ENCODE data around the gene FAU.

Gene FAU

GRCh38 chr11:65103476-65103875, 18.5 kb downstream of the FAU start:
- Histone ChIP-seq H2AFZ (ENCODE audit: low read depth, low read length) (no peak overlapping the region), H3K4me1 (ENCODE audit: control insufficient read depth, insufficient read depth, low read depth, low read length) (peaks cover 7% of the 10 kb centered on the region), H2BK120ac (ENCODE audit: low read depth, low read length) (no peak overlapping the region), H3K23ac (ENCODE audit: low read length in 2 of 2) (no peak overlapping the region), H2BK15ac (ENCODE audit: low read depth, poor library complexity, severe bottlenecking) (no peak overlapping the region), H2AK5ac (ENCODE audit: low read length, severe bottlenecking) (no peak overlapping the region), H3K9me3 (ENCODE audit: control insufficient read depth, low read length) (no peaks in the 10 kb centered on the region), H3K79me1 (replicated peaks; ENCODE audit: low read length, poor library complexity, severe bottlenecking) (peaks cover 38% of the 10 kb centered on the region), H2BK5ac (ENCODE audit: low read depth, low read length, poor library complexity, severe bottlenecking) (no peak overlapping the region), H4K91ac (ENCODE audit: low read length) (no peak overlapping the region), H3K14ac (ENCODE audit: low read length in 2 of 2) (no peak overlapping the region), H3K4me2 (ENCODE audit: low read length, poor library complexity, severe bottlenecking) (no peak overlapping the region), H3K36me3 (ENCODE audit: control insufficient read depth in 1 of 2, insufficient read depth in 2 of 2, low read depth in 1 of 2, low read length in 2 of 2) (peaks cover 12 to 24% of the 10 kb centered on the region in 2 experiments), H3K27ac (ENCODE audit: low read length, poor library complexity, severe bottlenecking) (no peak overlapping the region), H3K4ac (ENCODE audit: low read depth in 1 of 2, low read length in 2 of 2) (no peak overlapping the region), H3K18ac (ENCODE audit: low read depth in 1 of 2, low read length in 2 of 2) (no peak overlapping the region), H3K9ac (ENCODE audit: low read length) (no peak overlapping the region), H3K27me3 (ENCODE audit: control insufficient read depth in 1 of 2, insufficient read depth in 1 of 2, low read length in 2 of 2) (no peaks in the 10 kb centered on the region), H3K4me3 (ENCODE audit: insufficient read depth in 1 of 2, low read depth in 1 of 2, low read length in 2 of 2) (no peak overlapping the region), H2BK12ac (ENCODE audit: low read length in 2 of 2) (no peak overlapping the region), H4K8ac (ENCODE audit: low read length) (no peak overlapping the region)
- DNase-seq = no peak

GRCh38 chr11:65102142-65103095, 19.5 kb downstream of the FAU start:
- Histone ChIP-seq H3K4me1 (ENCODE audit: control insufficient read depth, insufficient read depth, low read depth, low read length) (peaks cover 7% of the 10 kb centered on the region), H2AK5ac (ENCODE audit: low read length, severe bottlenecking) (no peak overlapping the region), H3K4ac (ENCODE audit: low read depth in 1 of 2, low read length in 2 of 2) (no peak overlapping the region), H3K18ac (ENCODE audit: low read depth in 1 of 2, low read length in 2 of 2) (no peak overlapping the region), H3K9ac (ENCODE audit: low read length) (no peak overlapping the region), H2BK120ac (ENCODE audit: low read depth, low read length) (no peak overlapping the region), H3K27me3 (ENCODE audit: control insufficient read depth in 1 of 2, insufficient read depth in 1 of 2, low read length in 2 of 2) (no peaks in the 10 kb centered on the region), H3K4me2 (ENCODE audit: low read length, poor library complexity, severe bottlenecking) (no peak overlapping the region), H2BK15ac (ENCODE audit: low read depth, poor library complexity, severe bottlenecking) (no peak overlapping the region), H3K79me1 (replicated peaks; ENCODE audit: low read length, poor library complexity, severe bottlenecking) (peaks cover 35% of the 10 kb centered on the region), H3K4me3 (ENCODE audit: insufficient read depth in 1 of 2, low read depth in 1 of 2, low read length in 2 of 2) (no peak overlapping the region), H2BK5ac (ENCODE audit: low read depth, low read length, poor library complexity, severe bottlenecking) (no peak overlapping the region), H3K36me3 (ENCODE audit: control insufficient read depth in 1 of 2, insufficient read depth in 2 of 2, low read depth in 1 of 2, low read length in 2 of 2) (peaks cover 14 to 17% of the 10 kb centered on the region in 2 experiments), H3K9me3 (ENCODE audit: control insufficient read depth, low read length) (no peaks in the 10 kb centered on the region), H2AFZ (ENCODE audit: low read depth, low read length) (no peak overlapping the region), H3K27ac (ENCODE audit: low read length, poor library complexity, severe bottlenecking) (no peak overlapping the region), H3K14ac (ENCODE audit: low read length in 2 of 2) (no peak overlapping the region), H3K23ac (ENCODE audit: low read length in 2 of 2) (no peak overlapping the region), H4K91ac (ENCODE audit: low read length) (no peak overlapping the region), H2BK12ac (ENCODE audit: low read length in 2 of 2) (no peak overlapping the region), H4K8ac (ENCODE audit: low read length) (no peak overlapping the region)
- DNase-seq = no peak
- 96% methylated on average over 8 of the region's 8 CpGs for WGBS

GRCh38 chr11:65100674-65101350, 21.1 kb downstream of the FAU start:
- Histone ChIP-seq H2BK5ac (ENCODE audit: low read depth, low read length, poor library complexity, severe bottlenecking) (no peak overlapping the region), H3K36me3 (ENCODE audit: control insufficient read depth in 1 of 2, insufficient read depth in 2 of 2, low read depth in 1 of 2, low read length in 2 of 2) (peaks cover 8 to 17% of the 10 kb centered on the region in 2 experiments), H3K14ac (ENCODE audit: low read length in 2 of 2) (no peak overlapping the region), H3K4ac (ENCODE audit: low read depth in 1 of 2, low read length in 2 of 2) (no peak overlapping the region), H2AFZ (ENCODE audit: low read depth, low read length) (no peak overlapping the region), H2AK5ac (ENCODE audit: low read length, severe bottlenecking) (no peak overlapping the region), H3K27me3 (ENCODE audit: control insufficient read depth in 1 of 2, insufficient read depth in 1 of 2, low read length in 2 of 2) (no peaks in the 10 kb centered on the region), H3K79me1 (replicated peaks; ENCODE audit: low read length, poor library complexity, severe bottlenecking) (peaks cover 30% of the 10 kb centered on the region), H4K8ac (ENCODE audit: low read length) (no peak overlapping the region), H2BK120ac (ENCODE audit: low read depth, low read length) (no peak overlapping the region), H2BK12ac (ENCODE audit: low read length in 2 of 2) (no peak overlapping the region), H3K4me3 (ENCODE audit: insufficient read depth in 1 of 2, low read depth in 1 of 2, low read length in 2 of 2) (no peak overlapping the region), H3K9ac (ENCODE audit: low read length) (no peak overlapping the region), H3K4me2 (ENCODE audit: low read length, poor library complexity, severe bottlenecking) (no peak overlapping the region), H3K9me3 (ENCODE audit: control insufficient read depth, low read length) (no peaks in the 10 kb centered on the region), H3K23ac (ENCODE audit: low read length in 2 of 2) (no peak overlapping the region), H3K4me1 (ENCODE audit: control insufficient read depth, insufficient read depth, low read depth, low read length) (peaks cover 8% of the 10 kb centered on the region), H3K27ac (ENCODE audit: low read length, poor library complexity, severe bottlenecking) (no peak overlapping the region), H4K91ac (ENCODE audit: low read length) (no peak overlapping the region), H2BK15ac (ENCODE audit: low read depth, poor library complexity, severe bottlenecking) (no peak overlapping the region), H3K18ac (ENCODE audit: low read depth in 1 of 2, low read length in 2 of 2) (no peak overlapping the region)
- no peak for DNase-seq
- WGBS = 98% methylated on average over 4 of the region's 6 CpGs

GRCh38 chr11:65096926-65097325, 25.0 kb downstream of the FAU start:
- H2AFZ ChIP-seq (ENCODE audit: low read depth, low read length) = no peak overlapping the region
- peak overlapping the region; percentile 23 for H3K4me2 ChIP-seq (ENCODE audit: low read length, poor library complexity, severe bottlenecking)
- H4K91ac ChIP-seq (ENCODE audit: low read length) = no peak overlapping the region
- H3K27me3 ChIP-seq (ENCODE audit: control insufficient read depth in 1 of 2, insufficient read depth in 1 of 2, low read length in 2 of 2) = no peaks in the 10 kb centered on the region
- H3K4ac ChIP-seq (ENCODE audit: low read depth in 1 of 2, low read length in 2 of 2) = no peak overlapping the region
- no peak overlapping the region for H3K14ac ChIP-seq (ENCODE audit: low read length in 2 of 2)
- 73% methylated on average over 7 of the region's 8 CpGs for WGBS
- no peak for DNase-seq
- H3K27ac ChIP-seq (ENCODE audit: low read length, poor library complexity, severe bottlenecking) = no peak overlapping the region
- no peak overlapping the region for H2BK12ac ChIP-seq (ENCODE audit: low read length in 2 of 2)
- peaks cover 2 to 7% of the 10 kb centered on the region in 2 experiments for H3K36me3 ChIP-seq (ENCODE audit: control insufficient read depth in 1 of 2, insufficient read depth in 2 of 2, low read depth in 1 of 2, low read length in 2 of 2)
- peak overlapping the region; percentile 35 to 86 for H3K4me3 ChIP-seq (ENCODE audit: insufficient read depth in 1 of 2, low read depth in 1 of 2, low read length in 2 of 2)
- H3K79me1 ChIP-seq (replicated peaks; ENCODE audit: low read length, poor library complexity, severe bottlenecking) = peaks cover 15% of the 10 kb centered on the region
- H3K18ac ChIP-seq (ENCODE audit: low read depth in 1 of 2, low read length in 2 of 2) = no peak overlapping the region
- no peak overlapping the region for H2BK15ac ChIP-seq (ENCODE audit: low read depth, poor library complexity, severe bottlenecking)
- no peak overlapping the region for H2BK5ac ChIP-seq (ENCODE audit: low read depth, low read length, poor library complexity, severe bottlenecking)
- H3K9me3 ChIP-seq (ENCODE audit: control insufficient read depth, low read length) = no peaks in the 10 kb centered on the region
- no peak overlapping the region for H2AK5ac ChIP-seq (ENCODE audit: low read length, severe bottlenecking)
- H3K23ac ChIP-seq (ENCODE audit: low read length in 2 of 2) = no peak overlapping the region
- H4K8ac ChIP-seq (ENCODE audit: low read length) = no peak overlapping the region
- peaks cover 10% of the 10 kb centered on the region for H3K4me1 ChIP-seq (ENCODE audit: control insufficient read depth, insufficient read depth, low read depth, low read length)
- H3K9ac ChIP-seq (ENCODE audit: low read length) = peak overlapping the region; percentile 90
- H2BK120ac ChIP-seq (ENCODE audit: low read depth, low read length) = no peak overlapping the region
